Endothelial cell of umbilical vein (primary cell): ENCODE measurements around the gene ACTL10. TPM values are rescaled to one million over a fixed set of nuclear protein-coding genes. Genes with fewer than 3 reads are reported as not detected.

ENCODE experiments used
- BruUV-seq: library from RNA; stranded (reverse); fragments of 400-500 nt; replicated peaks from 2 replicates; lab custom pipeline; 2021; lab: Mats Ljungman, UMichigan
- CTCF ChIA-PET: fragments of 300-600, 350-600 bp; sonication (Branson Sonifier 250); formaldehyde crosslinking; loops from one replicate; lab custom pipeline; 2021; ENCODE audit warnings: antibody characterized with exemption, inconsistent platforms; lab: Charles Lee
- POLR2A ChIA-PET: fragments of 300-600, 350-600 bp; sonication (Branson Sonifier 250); formaldehyde crosslinking; loops from one replicate; lab custom pipeline; 2021; ENCODE audit warnings: antibody characterized with exemption, inconsistent platforms; lab: Charles Lee
- DNase-seq: peaks from one replicate; pipeline ENCODE4 v3.0.0-alpha.2; 2011; ENCODE audit warnings: low read depth, low spot score
- FAIRE-seq: peaks from 2 replicates; lab custom pipeline; 2011; peaks lifted over from hg19 to GRCh38; lab: Jason Lieb, UNC
- H2AFZ ChIP-seq: 2 replicates; pipeline ENCODE4 v1.6.0; 2012; ENCODE audit warnings: low read depth, low read length, control low read depth, inconsistent platforms
- H3K27ac ChIP-seq: 2 replicates; pipeline ENCODE4 v1.5.1; 2011; ENCODE audit warnings: low read depth, mild to moderate bottlenecking, control low read depth, low read length, moderate library complexity; ENCODE audit not compliant: insufficient read depth
- H3K27me3 ChIP-seq, 2 experiments: 2 replicates each; pipeline versions ENCODE4 v1.6.0 to v1.6.1; 2011; ENCODE audit warnings: low read length in 2 of 2, mixed read lengths in 1 of 2; ENCODE audit not compliant: control insufficient read depth in 2 of 2, insufficient read depth in 2 of 2
- H3K36me3 ChIP-seq, 2 experiments: 2 replicates in 1 of 2; 3 replicates in 1 of 2; pipeline ENCODE4 v1.5.1; 2011; ENCODE audit warnings: low read length in 2 of 2, mild to moderate bottlenecking in 1 of 2, moderate library complexity in 1 of 2; ENCODE audit not compliant: control insufficient read depth in 2 of 2, insufficient read depth in 2 of 2; ENCODE audit errors: extremely low read depth in 1 of 2
- H3K4me1 ChIP-seq: 3 replicates; pipeline ENCODE4 v1.5.1; 2011; ENCODE audit warnings: mild to moderate bottlenecking, low read length; ENCODE audit not compliant: control insufficient read depth, insufficient read depth; ENCODE audit errors: extremely low read depth
- H3K4me2 ChIP-seq: 2 replicates; pipeline ENCODE4 v1.6.1; 2011; ENCODE audit warnings: low read length, control low read depth, mixed read lengths; ENCODE audit not compliant: insufficient read depth
- H3K4me3 ChIP-seq, 3 experiments: fragments of 200-600 bp in 1 of 3; sonication (generic), shearing (Covaris generic) in 1 of 3; replicated peaks in 1 of 3; 2 replicates each; pipeline ENCODE4 v1.5.1; 2011 to 2016; ENCODE audit warnings: control low read depth in 3 of 3, low read length in 3 of 3, mild to moderate bottlenecking in 2 of 3, inconsistent platforms in 1 of 3, low read depth in 1 of 3, moderate library complexity in 1 of 3; ENCODE audit not compliant: insufficient read depth in 1 of 3
- H3K79me2 ChIP-seq: 2 replicates; pipeline ENCODE4 v1.6.0; 2012; ENCODE audit warnings: low read length, inconsistent platforms; ENCODE audit not compliant: control insufficient read depth, insufficient read depth
- H3K9ac ChIP-seq: replicated peaks from 2 replicates; pipeline ENCODE3; 2011; ENCODE audit warnings: low read length, control low read depth; ENCODE audit not compliant: insufficient read depth; ENCODE audit errors: extremely low read depth
- H3K9me1 ChIP-seq: replicated peaks from 3 replicates; pipeline ENCODE4 v1.6.0; 2011; ENCODE audit warnings: mild to moderate bottlenecking, low read length; ENCODE audit not compliant: control insufficient read depth, insufficient read depth; ENCODE audit errors: extremely low read depth
- H3K9me3 ChIP-seq: replicated peaks from 2 replicates; pipeline ENCODE4 v1.5.1; 2012; ENCODE audit warnings: low read length, inconsistent platforms; ENCODE audit not compliant: control insufficient read depth, insufficient read depth
- H4K20me1 ChIP-seq: replicated peaks from 2 replicates; pipeline ENCODE3; 2011; ENCODE audit warnings: mild to moderate bottlenecking, low read length; ENCODE audit not compliant: control insufficient read depth, insufficient read depth; ENCODE audit errors: extremely low read depth
- EZH2 ChIP-seq: IDR thresholded peaks from 2 replicates; pipeline ENCODE4 v1.6.1; 2012; ENCODE audit warnings: borderline replicate concordance, low read depth, mild to moderate bottlenecking, moderate library complexity, low read length, inconsistent platforms; ENCODE audit not compliant: severe bottlenecking
- FOS ChIP-seq: IDR thresholded peaks from 2 replicates; pipeline ENCODE4 v1.6.1; 2011; ENCODE audit warnings: mild to moderate bottlenecking, low read length, moderate library complexity, borderline replicate concordance; ENCODE audit not compliant: insufficient read depth
- GATA2 ChIP-seq: IDR thresholded peaks from 2 replicates; pipeline ENCODE4 v1.7.0; 2011; ENCODE audit warnings: low read depth, mild to moderate bottlenecking, moderate library complexity, mixed read lengths, low read length; ENCODE audit not compliant: insufficient read length, insufficient read depth
- JUN ChIP-seq: IDR thresholded peaks from 2 replicates; pipeline ENCODE4 v1.6.1; 2011; ENCODE audit warnings: borderline replicate concordance, low read depth; ENCODE audit not compliant: insufficient read length, insufficient read depth
- MYC ChIP-seq: IDR thresholded peaks from one replicate; pipeline ENCODE4 v1.6.1; 2011; ENCODE audit warnings: mild to moderate bottlenecking, low read depth, low read length
- POLR2A ChIP-seq: IDR thresholded peaks from 2 replicates; pipeline ENCODE4 v1.6.1; 2012; ENCODE audit warnings: low read depth, mild to moderate bottlenecking, control low read depth, low read length
- POLR2AphosphoS5 ChIP-seq: IDR thresholded peaks from 2 replicates; pipeline ENCODE4 v1.6.1; 2012; ENCODE audit warnings: low read depth, mild to moderate bottlenecking, control low read depth, low read length, moderate library complexity; ENCODE audit not compliant: insufficient read depth
- dilution Hi-C: fragments of 300-500 bp; cut with MboI; formaldehyde crosslinking; loops from one replicate; pipeline ENCODE4 v1.15.0; 2019; ENCODE audit warnings: low sequenced_read_pairs; ENCODE audit not compliant: extremely low pct_ligation_motif_present
- intact Hi-C: fragments of 100-400 bp; cut with micrococcal nuclease; formaldehyde crosslinking; loops from one replicate; pipeline ENCODE4 v1.10.0; 2022
- polyA plus RNA-seq, 4 experiments: library from polyadenylated mRNA; depleted of rRNA in 3 of 4; stranded (reverse) in 3 of 4; unstranded in 1 of 4; fragments of >200 nt; gene quantifications; 2 replicates each; pipeline versions ENCODE4 v1.2.1 to v1.2.3, GENCODE V29; 2011 to 2012; ENCODE audit warnings: missing spikeins in 1 of 4
- total RNA-seq: library from RNA; stranded (reverse); gene quantifications from 2 replicates; pipeline ENCODE4 v1.2.3, GENCODE V29; 2021
- TF ChIP-seq, protein P1 (sequence below): IDR thresholded peaks from 2 replicates; pipeline ENCODE4 v1.6.1; 2011; ENCODE audit not compliant: insufficient read depth, insufficient read length
- TF ChIP-seq, protein P2 (sequence below), 2 donors: IDR thresholded peaks; 1 replicate in 1 of 2; 2 replicates in 1 of 2; pipeline ENCODE4 v1.5.1; 2011; ENCODE audit warnings: low read length in 2 of 2, mild to moderate bottlenecking in 2 of 2, moderate library complexity in 2 of 2, control low read depth in 1 of 2, inconsistent platforms in 1 of 2, low read depth in 1 of 2; ENCODE audit not compliant: insufficient read depth in 1 of 2; ENCODE audit errors: extremely low read depth in 1 of 2

ACTL10 gene
- total and polyA plus RNA-seq, 2 donors (not counting 3 experiments of a cell fraction or from before 2014, with no cell fraction given), result 0.92 to 1.4 TPM

DNA sequence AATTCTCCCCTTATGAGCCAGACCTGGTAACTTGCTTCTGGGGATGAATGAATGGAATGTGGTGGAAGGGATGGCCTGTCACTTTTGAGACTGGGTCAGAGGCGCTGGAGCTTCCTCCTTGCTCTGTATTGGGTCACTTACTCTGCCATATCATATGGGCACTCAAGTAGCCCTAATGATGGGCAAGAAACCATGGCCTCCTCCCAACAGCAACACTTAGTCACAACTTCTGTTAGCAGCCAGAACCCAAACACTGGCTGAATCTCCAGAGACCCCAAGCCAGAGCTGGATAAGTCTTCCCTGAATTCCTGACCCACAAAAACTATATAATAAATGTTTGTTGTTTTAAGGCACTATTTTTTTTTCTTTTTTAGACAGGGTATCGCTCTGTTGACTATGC lies 13.9 kb downstream of the ACTL10 start:
- no peaks in the 10 kb centered on the region for H3K27me3 ChIP-seq
- H3K79me2 ChIP-seq, result peaks cover 26% of the 10 kb centered on the region
- H3K9me1 ChIP-seq, result no peaks in the 10 kb centered on the region
- H3K4me1 ChIP-seq, result peaks cover 15% of the 10 kb centered on the region
- no peaks in the 10 kb centered on the region for H3K9me3 ChIP-seq
- no peak overlapping the region for H2AFZ ChIP-seq
- DNase-seq (no peak), FAIRE-seq (no peak)
- ChIA-PET CTCF (interaction anchor here (2.9 kb wide), 1 partner anchor 13 kb away, joined by 10 read pairs; no protein-coding TSS in a partner anchor), POLR2A (interaction anchor here (1.1 kb wide), 1 partner anchor 313 kb away, joined by 3 read pairs; no protein-coding TSS in a partner anchor)
- no TSS peak for BruUV-seq
- H3K27ac ChIP-seq, result no peak overlapping the region
- no peaks in the 10 kb centered on the region for H3K36me3 ChIP-seq
- TF ChIP-seq, protein P1, sequence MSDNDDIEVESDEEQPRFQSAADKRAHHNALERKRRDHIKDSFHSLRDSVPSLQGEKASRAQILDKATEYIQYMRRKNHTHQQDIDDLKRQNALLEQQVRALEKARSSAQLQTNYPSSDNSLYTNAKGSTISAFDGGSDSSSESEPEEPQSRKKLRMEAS, result no peak
- TF ChIP-seq POLR2AphosphoS5 (no peak), FOS (no peak), JUN (no peak), MYC (no peak), EZH2 (no peak), GATA2 (no peak), POLR2A (no peak)
- TF ChIP-seq, protein P2, sequence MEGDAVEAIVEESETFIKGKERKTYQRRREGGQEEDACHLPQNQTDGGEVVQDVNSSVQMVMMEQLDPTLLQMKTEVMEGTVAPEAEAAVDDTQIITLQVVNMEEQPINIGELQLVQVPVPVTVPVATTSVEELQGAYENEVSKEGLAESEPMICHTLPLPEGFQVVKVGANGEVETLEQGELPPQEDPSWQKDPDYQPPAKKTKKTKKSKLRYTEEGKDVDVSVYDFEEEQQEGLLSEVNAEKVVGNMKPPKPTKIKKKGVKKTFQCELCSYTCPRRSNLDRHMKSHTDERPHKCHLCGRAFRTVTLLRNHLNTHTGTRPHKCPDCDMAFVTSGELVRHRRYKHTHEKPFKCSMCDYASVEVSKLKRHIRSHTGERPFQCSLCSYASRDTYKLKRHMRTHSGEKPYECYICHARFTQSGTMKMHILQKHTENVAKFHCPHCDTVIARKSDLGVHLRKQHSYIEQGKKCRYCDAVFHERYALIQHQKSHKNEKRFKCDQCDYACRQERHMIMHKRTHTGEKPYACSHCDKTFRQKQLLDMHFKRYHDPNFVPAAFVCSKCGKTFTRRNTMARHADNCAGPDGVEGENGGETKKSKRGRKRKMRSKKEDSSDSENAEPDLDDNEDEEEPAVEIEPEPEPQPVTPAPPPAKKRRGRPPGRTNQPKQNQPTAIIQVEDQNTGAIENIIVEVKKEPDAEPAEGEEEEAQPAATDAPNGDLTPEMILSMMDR (IDR thresholded peaks at IDR 0.05; ENCODE audit: extremely low read depth in 1 of 2, insufficient read depth in 1 of 2, low read depth in 1 of 2, low read length in 2 of 2), result no peak
- H3K4me3 ChIP-seq, result no peak overlapping the region
- dilution Hi-C loops, result no loop called here
- H3K9ac ChIP-seq, result no peak overlapping the region
- no peaks in the 10 kb centered on the region for H4K20me1 ChIP-seq
- no peak overlapping the region for H3K4me2 ChIP-seq
- intact Hi-C loops, result no loop called here
